ENCODE measurements around the gene PRPF8.

- TF ChIP-seq CTCF (IDR thresholded peaks at IDR 0.05): no peak
- no peak for TF ChIP-seq POLR2A (IDR thresholded peaks at IDR 0.05)
Measured at GRCh38 chr17:1718362-1719165, 33.9 kb upstream of the PRPF8 start.
